K562 (cell line): ENCODE results near the gene SEZ6. TPM values are rescaled to one million over a fixed set of nuclear protein-coding genes. Genes with fewer than 3 reads are reported as not detected.

ENCODE experiments used
- ATAC-seq: fragments of 200-7000 bp; cut with Tn5 transposase; 3 replicates; pipeline ENCODE4 v1.9.1; 2020; ENCODE audit warnings: moderate library complexity
- BruUV-seq: library from RNA; stranded (reverse); fragments of 400-500 nt; replicated peaks from 2 replicates; lab custom pipeline; 2021; lab: Mats Ljungman, UMichigan
- CTCF ChIA-PET: fragments of 300-600 bp; formaldehyde crosslinking; extraction: SDS; loops from one replicate; lab custom pipeline; 2021; ENCODE audit warnings: low intra/inter-chr PET ratio; lab: Yijun Ruan, JAX
- POLR2A ChIA-PET: fragments of 300-600, 350-650 bp; sonication (Branson Sonifier 250); formaldehyde crosslinking; extraction: SDS; loops from one replicate; lab custom pipeline; 2021; ENCODE audit warnings: antibody characterized with exemption, inconsistent platforms; lab: Yijun Ruan, JAX
- DNase-seq, 4 experiments: peaks; one replicate each; pipeline versions ENCODE4 v3.0.0 to v3.0.0-alpha.2; 2011 to 2018; ENCODE audit warnings: low spot score in 3 of 4, mixed read lengths in 3 of 4; ENCODE audit errors: extremely low read depth in 1 of 4
- FAIRE-seq: peaks from 2 replicates; lab custom pipeline; 2011; peaks lifted over from hg19 to GRCh38; lab: Jason Lieb, UNC
- H2AFZ ChIP-seq: 2 replicates; pipeline ENCODE4 v1.6.0; 2011; ENCODE audit warnings: low read depth, low read length, control low read depth, inconsistent platforms
- H3K27ac ChIP-seq: fragments of 200-600 bp; 3 replicates; pipeline ENCODE4 v1.8.0; 2011; ENCODE audit warnings: low read depth, mild to moderate bottlenecking, control low read depth, inconsistent platforms, low read length, moderate library complexity, mixed read lengths; ENCODE audit errors: extremely low read depth
- H3K27me3 ChIP-seq, 2 experiments: fragments of 300-600 bp in 1 of 2; 2 replicates in 1 of 2; 3 replicates in 1 of 2; pipeline versions ENCODE4 v1.6.0 to v1.8.0; 2011; ENCODE audit warnings: inconsistent platforms in 2 of 2, low read length in 2 of 2, mild to moderate bottlenecking in 1 of 2, mixed read lengths in 1 of 2, moderate library complexity in 1 of 2; ENCODE audit not compliant: control insufficient read depth in 2 of 2, insufficient read depth in 2 of 2
- H3K36me3 ChIP-seq: fragments of 300-600 bp; 3 replicates; pipeline ENCODE4 v1.8.0; 2011; ENCODE audit warnings: mild to moderate bottlenecking, low read length, inconsistent platforms; ENCODE audit not compliant: control insufficient read depth, insufficient read depth
- H3K4me1 ChIP-seq, 2 experiments: fragments of 200-600 bp in 1 of 2; replicated peaks in 1 of 2; 2 replicates in 1 of 2; 3 replicates in 1 of 2; pipeline versions ENCODE4 v1.5.1 to v1.8.0; 2011; ENCODE audit warnings: inconsistent platforms in 2 of 2, low read length in 2 of 2, mild to moderate bottlenecking in 1 of 2, mixed read lengths in 1 of 2, moderate library complexity in 1 of 2; ENCODE audit not compliant: control insufficient read depth in 2 of 2, insufficient read depth in 2 of 2
- H3K4me2 ChIP-seq: 2 replicates; pipeline ENCODE4 v1.6.1; 2011; ENCODE audit warnings: low read length, control low read depth, inconsistent platforms, mixed read lengths; ENCODE audit not compliant: insufficient read depth
- H3K4me3 ChIP-seq: fragments of 200-600 bp; sonication (generic), shearing (Covaris generic); 2 replicates; pipeline ENCODE4 v1.5.1; 2016; ENCODE audit warnings: control low read depth, inconsistent platforms
- H3K79me2 ChIP-seq: fragments of 200-600 bp; 3 replicates; pipeline ENCODE4 v1.8.0; 2011; ENCODE audit warnings: low read length, inconsistent platforms; ENCODE audit not compliant: control insufficient read depth, insufficient read depth
- H3K9ac ChIP-seq, 2 experiments: 2 replicates each; pipeline versions ENCODE4 v1.6.0 to v1.6.1; 2011; ENCODE audit warnings: low read depth in 2 of 2, low read length in 2 of 2, control low read depth in 1 of 2, inconsistent platforms in 1 of 2, mild to moderate bottlenecking in 1 of 2, mixed read lengths in 1 of 2; ENCODE audit not compliant: insufficient read depth in 1 of 2
- H3K9me1 ChIP-seq: one replicate; pipeline ENCODE4 v1.6.0; 2011; ENCODE audit warnings: inconsistent platforms, mild to moderate bottlenecking, low read length, moderate library complexity; ENCODE audit not compliant: control insufficient read depth, insufficient read depth
- H3K9me3 ChIP-seq: replicated peaks from 2 replicates; pipeline ENCODE4 v1.5.1; 2011; ENCODE audit warnings: low read depth, low read length, inconsistent platforms; ENCODE audit not compliant: control insufficient read depth, insufficient read depth
- H4K20me1 ChIP-seq: replicated peaks from 2 replicates; pipeline ENCODE4 v1.6.1; 2011; ENCODE audit warnings: low read length, inconsistent platforms, mixed read lengths; ENCODE audit not compliant: control insufficient read depth, insufficient read depth
- ERF ChIP-seq: fragments of 450-650 bp; formaldehyde crosslinking; IDR thresholded peaks from 2 replicates; pipeline ENCODE4 v1.4.0; 2020; ENCODE audit warnings: mild to moderate bottlenecking, mixed read lengths
- NFIC ChIP-seq: fragments of 450-650 bp; IDR thresholded peaks from 2 replicates; pipeline ENCODE4 v1.6.1; 2017; ENCODE audit warnings: mild to moderate bottlenecking, inconsistent platforms
- NUFIP1 ChIP-seq: fragments of 450-650 bp; IDR thresholded peaks from 2 replicates; pipeline ENCODE4 v1.6.1; 2018; ENCODE audit not compliant: partially characterized antibody
- POLR2G ChIP-seq: fragments of 200-400 bp; formaldehyde crosslinking; IDR thresholded peaks from 2 replicates; pipeline ENCODE4 v1.6.1; 2017; ENCODE audit warnings: low read depth, mild to moderate bottlenecking, antibody characterized with exemption, low read length, moderate library complexity
- WGBS: fragments of 100-300 bp; shearing (Covaris generic); methylation state at CpG from one replicate; pipeline ENCODE4 v1.1.6; 2016; ENCODE audit warnings: low coverage, mixed read lengths; ENCODE audit not compliant: insufficient coverage; ENCODE audit errors: missing lambda C conversion rate; 5-methylcytosine and 5-hydroxymethylcytosine counted together
- in situ Hi-C: fragments of 300-500 bp; cut with MboI; formaldehyde crosslinking; loops from 4 replicates; pipeline ENCODE4 v1.15.0; 2018; ENCODE audit warnings: inconsistent platforms, mixed read lengths
- intact Hi-C: fragments of 100-400 bp; cut with micrococcal nuclease; formaldehyde crosslinking; loops from 2 replicates; pipeline ENCODE4 v1.14.2; 2022
- polyA plus RNA-seq, 8 experiments: library from polyadenylated mRNA; depleted of rRNA in 4 of 8; stranded (reverse) in 5 of 8; unstranded in 3 of 8; fragments of >200 nt; fragmentation: Nextera tagmentation in 2 of 8; fragmentation: Illumina TruSeq in 1 of 8; extraction: Ambion mirVana in 2 of 8; extraction: Trizol in 1 of 8; gene quantifications; 2 replicates each; pipeline versions ENCODE4 v1.2.1 to v1.2.3, GENCODE V29; 2011 to 2014; ENCODE audit warnings: inconsistent platforms in 1 of 8, missing spikeins in 1 of 8
- total RNA-seq, 7 experiments: library from RNA; depleted of rRNA in 6 of 7; stranded (reverse); fragments of >200 nt in 6 of 7; fragmentation: Illumina TruSeq in 2 of 7; extraction: Trizol in 2 of 7; gene quantifications; 2 replicates each; pipeline versions ENCODE4 v1.2.1 to v1.2.3, GENCODE V29; 2011 to 2021; ENCODE audit warnings: low replicate concordance in 1 of 7
- TF ChIP-seq, protein P1 (sequence below): sonication (generic); formaldehyde crosslinking; IDR thresholded peaks from 2 replicates; pipeline ENCODE4 v1.8.1; 2023; ENCODE audit warnings: mild to moderate bottlenecking, missing genetic modification reagents

SEZ6 gene
- total and polyA plus RNA-seq, 9 of the 15 experiments (the other 6 are each of a cell fraction or from before 2014, with no cell fraction given) = not detected

GRCh38 chr17:28906276-28906675, 99.6 kb downstream of the SEZ6 start:
- peaks cover 62% of the 10 kb centered on the region for H3K36me3 ChIP-seq
- in situ Hi-C loops = no loop called here

More at GRCh38 chr17:28906276-28906675, 99.6 kb downstream of the SEZ6 start:
- Histone ChIP-seq H3K9me1 (no peaks in the 10 kb centered on the region), H3K79me2 (peaks cover 20% of the 10 kb centered on the region), H3K9me3 (no peaks in the 10 kb centered on the region), H3K4me1 (peaks cover 62 to 66% of the 10 kb centered on the region in 2 experiments), H3K4me3 (no peak overlapping the region), H3K4me2 (peak overlapping the region; percentile 71; the same call in 1 of the 2 replicates), H4K20me1 (0 out of 2 replicates have a peak, but pooled peaks cover 6% of the 10 kb centered on the region), H3K27me3 (no peaks in the 10 kb centered on the region), H3K27ac (no peak overlapping the region), H3K9ac (peak overlapping the region in 1 of 2 experiments; percentile 67; a peak in 2 of 4 replicates), H2AFZ (no peak overlapping the region)
- FAIRE-seq (no peak), ATAC-seq (no peak), DNase-seq (peak in 1 of 4 experiments; percentile 26)
- intact Hi-C loops = loop anchor here (10.0 kb wide), 1 partner anchor 311 kb away; the partner anchor contains the start of gene SPAG5
- TF ChIP-seq, protein P1, sequence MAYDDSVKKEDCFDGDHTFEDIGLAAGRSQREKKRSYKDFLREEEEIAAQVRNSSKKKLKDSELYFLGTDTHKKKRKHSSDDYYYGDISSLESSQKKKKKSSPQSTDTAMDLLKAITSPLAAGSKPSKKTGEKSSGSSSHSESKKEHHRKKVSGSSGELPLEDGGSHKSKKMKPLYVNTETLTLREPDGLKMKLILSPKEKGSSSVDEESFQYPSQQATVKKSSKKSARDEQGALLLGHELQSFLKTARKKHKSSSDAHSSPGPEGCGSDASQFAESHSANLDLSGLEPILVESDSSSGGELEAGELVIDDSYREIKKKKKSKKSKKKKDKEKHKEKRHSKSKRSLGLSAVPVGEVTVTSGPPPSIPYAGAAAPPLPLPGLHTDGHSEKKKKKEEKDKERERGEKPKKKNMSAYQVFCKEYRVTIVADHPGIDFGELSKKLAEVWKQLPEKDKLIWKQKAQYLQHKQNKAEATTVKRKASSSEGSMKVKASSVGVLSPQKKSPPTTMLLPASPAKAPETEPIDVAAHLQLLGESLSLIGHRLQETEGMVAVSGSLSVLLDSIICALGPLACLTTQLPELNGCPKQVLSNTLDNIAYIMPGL (CRISPR knock-in tag) = 0 out of 2 replicates have a peak, but pooled peaks have one; percentile 22
- TF ChIP-seq ERF (no peak), POLR2G (peak; percentile 64), NFIC (peak; percentile 48; the same call in 1 of the 2 replicates), NUFIP1 (no peak)
- POLR2A ChIA-PET = interaction anchor here (0.6 to 1.5 kb wide), 3 partner anchors 8 to 349 kb away, joined by 3 to 7 read pairs (median 3); partner anchors contain the start of gene FLOT2
- WGBS = 81% methylated on average over 9 of the region's 9 CpGs
- BruUV-seq = no TSS peak
- CTCF ChIA-PET = no interaction called here

Other genes starting within 250 kb of the SEZ6 start
Only the 7 nearest of the 8 such genes appear.
- 7.4 and 14.0 TPM in 2 replicates for gene FAM222B, start 163.2 kb downstream of the SEZ6 start, total RNA-seq (2014; rRNA removed)
- gene FAM222B, start 163.2 kb downstream of the SEZ6 start, total RNA-seq (2014; rRNA removed; fragmentation: Illumina TruSeq; extraction: Trizol) = 7.5 and 8.5 TPM in 2 replicates
- 8.5 TPM in 2 replicates for gene FAM222B, start 163.2 kb downstream of the SEZ6 start, total RNA-seq (2015; rRNA removed; fragmentation: Illumina TruSeq; extraction: Trizol)
- 31.1 and 32.9 TPM in 2 replicates for gene FAM222B, start 163.2 kb downstream of the SEZ6 start, total RNA-seq (2021)
- gene FAM222B, start 163.2 kb downstream of the SEZ6 start, polyA plus RNA-seq (2011; rRNA removed) = 7.3 and 8.3 TPM in 2 replicates
- 34.5 and 34.6 TPM in 2 replicates for gene FAM222B, start 163.2 kb downstream of the SEZ6 start, polyA plus RNA-seq (2014; fragmentation: Illumina TruSeq; extraction: Trizol)
- 1 to 10 TPM; 4.0 to 6.7 TPM for gene FAM222B, start 163.2 kb downstream of the SEZ6 start, polyA plus RNA-seq (2014; fragmentation: Nextera tagmentation; extraction: Ambion mirVana)
- gene FAM222B, start 163.2 kb downstream of the SEZ6 start, polyA plus RNA-seq (2014; rRNA removed) = 10.9 TPM in 2 replicates
- 65.2 and 82.2 TPM in 2 replicates for gene ERAL1, start 151.0 kb downstream of the SEZ6 start, total RNA-seq (2014; rRNA removed)
- gene ERAL1, start 151.0 kb downstream of the SEZ6 start, total RNA-seq (2014; rRNA removed; fragmentation: Illumina TruSeq; extraction: Trizol) = 35.9 and 37.5 TPM in 2 replicates
- gene ERAL1, start 151.0 kb downstream of the SEZ6 start, total RNA-seq (2015; rRNA removed; fragmentation: Illumina TruSeq; extraction: Trizol) = 42.2 and 44.8 TPM in 2 replicates
- gene ERAL1, start 151.0 kb downstream of the SEZ6 start, total RNA-seq (2021) = 97.5 and 98.3 TPM in 2 replicates
- 123 and 132 TPM in 2 replicates for gene ERAL1, start 151.0 kb downstream of the SEZ6 start, polyA plus RNA-seq (2011; rRNA removed)
- 143 and 149 TPM in 2 replicates for gene ERAL1, start 151.0 kb downstream of the SEZ6 start, polyA plus RNA-seq (2014; fragmentation: Illumina TruSeq; extraction: Trizol)
- 100 to 1,000 TPM; 306 to 351 TPM for gene ERAL1, start 151.0 kb downstream of the SEZ6 start, polyA plus RNA-seq (2014; fragmentation: Nextera tagmentation; extraction: Ambion mirVana)
- gene ERAL1, start 151.0 kb downstream of the SEZ6 start, polyA plus RNA-seq (2014; rRNA removed) = 106 and 135 TPM in 2 replicates
- 41.7 and 47.7 TPM in 2 replicates for gene FLOT2, start 108.3 kb downstream of the SEZ6 start, total RNA-seq (2014; rRNA removed)
- gene FLOT2, start 108.3 kb downstream of the SEZ6 start, total RNA-seq (2014; rRNA removed; fragmentation: Illumina TruSeq; extraction: Trizol) = 22.8 and 28.5 TPM in 2 replicates
- 38.1 and 40.6 TPM in 2 replicates for gene FLOT2, start 108.3 kb downstream of the SEZ6 start, total RNA-seq (2015; rRNA removed; fragmentation: Illumina TruSeq; extraction: Trizol)
- 138 and 143 TPM in 2 replicates for gene FLOT2, start 108.3 kb downstream of the SEZ6 start, total RNA-seq (2021)
- 90.8 and 99.7 TPM in 2 replicates for gene FLOT2, start 108.3 kb downstream of the SEZ6 start, polyA plus RNA-seq (2011; rRNA removed)
- gene FLOT2, start 108.3 kb downstream of the SEZ6 start, polyA plus RNA-seq (2014; fragmentation: Illumina TruSeq; extraction: Trizol) = 87.8 and 95.5 TPM in 2 replicates
- gene FLOT2, start 108.3 kb downstream of the SEZ6 start, polyA plus RNA-seq (2014; fragmentation: Nextera tagmentation; extraction: Ambion mirVana) = 10 to 100 TPM; 17.5 to 30.1 TPM
- gene FLOT2, start 108.3 kb downstream of the SEZ6 start, polyA plus RNA-seq (2014; rRNA removed) = 72.2 and 72.7 TPM in 2 replicates
- 52.3 and 56.7 TPM in 2 replicates for gene DHRS13, start 103.0 kb downstream of the SEZ6 start, total RNA-seq (2014; rRNA removed)
- 21.5 and 25.2 TPM in 2 replicates for gene DHRS13, start 103.0 kb downstream of the SEZ6 start, total RNA-seq (2014; rRNA removed; fragmentation: Illumina TruSeq; extraction: Trizol)
- gene DHRS13, start 103.0 kb downstream of the SEZ6 start, total RNA-seq (2015; rRNA removed; fragmentation: Illumina TruSeq; extraction: Trizol) = 31.2 and 33.5 TPM in 2 replicates
- gene DHRS13, start 103.0 kb downstream of the SEZ6 start, total RNA-seq (2021) = 39.5 and 42.4 TPM in 2 replicates
- gene DHRS13, start 103.0 kb downstream of the SEZ6 start, polyA plus RNA-seq (2011; rRNA removed) = 26.9 and 36.3 TPM in 2 replicates
- 30.2 and 32.3 TPM in 2 replicates for gene DHRS13, start 103.0 kb downstream of the SEZ6 start, polyA plus RNA-seq (2014; fragmentation: Illumina TruSeq; extraction: Trizol)
- under 1 TPM in 1 of 2 experiments, not detected in 1; 0.32 TPM for gene DHRS13, start 103.0 kb downstream of the SEZ6 start, polyA plus RNA-seq (2014; fragmentation: Nextera tagmentation; extraction: Ambion mirVana)
- gene DHRS13, start 103.0 kb downstream of the SEZ6 start, polyA plus RNA-seq (2014; rRNA removed) = 44.9 and 53.3 TPM in 2 replicates
- 17.7 and 18.7 TPM in 2 replicates for gene PHF12, start 54.5 kb downstream of the SEZ6 start, total RNA-seq (2014; rRNA removed)
- 8.2 and 8.3 TPM in 2 replicates for gene PHF12, start 54.5 kb downstream of the SEZ6 start, total RNA-seq (2014; rRNA removed; fragmentation: Illumina TruSeq; extraction: Trizol)
- gene PHF12, start 54.5 kb downstream of the SEZ6 start, total RNA-seq (2015; rRNA removed; fragmentation: Illumina TruSeq; extraction: Trizol) = 10.4 and 12.0 TPM in 2 replicates
- 24.0 and 31.3 TPM in 2 replicates for gene PHF12, start 54.5 kb downstream of the SEZ6 start, total RNA-seq (2021)
- gene PHF12, start 54.5 kb downstream of the SEZ6 start, polyA plus RNA-seq (2011; rRNA removed) = 13.5 and 27.0 TPM in 2 replicates
- 19.9 and 21.4 TPM in 2 replicates for gene PHF12, start 54.5 kb downstream of the SEZ6 start, polyA plus RNA-seq (2014; fragmentation: Illumina TruSeq; extraction: Trizol)
- 1 to 10 TPM in 1 of 2 experiments, under 1 TPM in 1; 0.82 to 1.1 TPM for gene PHF12, start 54.5 kb downstream of the SEZ6 start, polyA plus RNA-seq (2014; fragmentation: Nextera tagmentation; extraction: Ambion mirVana)
- 21.5 and 21.8 TPM in 2 replicates for gene PHF12, start 54.5 kb downstream of the SEZ6 start, polyA plus RNA-seq (2014; rRNA removed)
- gene PIPOX, start 37.1 kb upstream of the SEZ6 start, total RNA-seq (2014; rRNA removed) = 0.24 and 2.2 TPM in 2 replicates
- 0.35 and 0.62 TPM in 2 replicates for gene PIPOX, start 37.1 kb upstream of the SEZ6 start, total RNA-seq (2014; rRNA removed; fragmentation: Illumina TruSeq; extraction: Trizol)
- 0.38 and 0.72 TPM in 2 replicates for gene PIPOX, start 37.1 kb upstream of the SEZ6 start, total RNA-seq (2015; rRNA removed; fragmentation: Illumina TruSeq; extraction: Trizol)
- gene PIPOX, start 37.1 kb upstream of the SEZ6 start, total RNA-seq (2021) = 0.58 and 0.60 TPM in 2 replicates
- gene PIPOX, start 37.1 kb upstream of the SEZ6 start, polyA plus RNA-seq (2011; rRNA removed) = 0.14 and 0.39 TPM in 2 replicates
- gene PIPOX, start 37.1 kb upstream of the SEZ6 start, polyA plus RNA-seq (2014; fragmentation: Illumina TruSeq; extraction: Trizol) = 0.22 and 0.43 TPM in 2 replicates
- gene PIPOX, start 37.1 kb upstream of the SEZ6 start, polyA plus RNA-seq (2014; fragmentation: Nextera tagmentation; extraction: Ambion mirVana) = not detected
- gene PIPOX, start 37.1 kb upstream of the SEZ6 start, polyA plus RNA-seq (2014; rRNA removed) = 0.15 and 0.23 TPM in 2 replicates
- gene MYO18A, start 174.4 kb upstream of the SEZ6 start, total RNA-seq (2014; rRNA removed) = 41.7 and 42.3 TPM in 2 replicates
- 10.4 and 16.4 TPM in 2 replicates for gene MYO18A, start 174.4 kb upstream of the SEZ6 start, total RNA-seq (2014; rRNA removed; fragmentation: Illumina TruSeq; extraction: Trizol)
- 17.1 and 19.2 TPM in 2 replicates for gene MYO18A, start 174.4 kb upstream of the SEZ6 start, total RNA-seq (2015; rRNA removed; fragmentation: Illumina TruSeq; extraction: Trizol)
- 51.8 and 65.4 TPM in 2 replicates for gene MYO18A, start 174.4 kb upstream of the SEZ6 start, total RNA-seq (2021)
- 8.1 and 10.7 TPM in 2 replicates for gene MYO18A, start 174.4 kb upstream of the SEZ6 start, polyA plus RNA-seq (2011; rRNA removed)
- gene MYO18A, start 174.4 kb upstream of the SEZ6 start, polyA plus RNA-seq (2014; fragmentation: Illumina TruSeq; extraction: Trizol) = 34.4 and 39.1 TPM in 2 replicates
- 1 to 10 TPM; 2.5 TPM for gene MYO18A, start 174.4 kb upstream of the SEZ6 start, polyA plus RNA-seq (2014; fragmentation: Nextera tagmentation; extraction: Ambion mirVana)
- 20.4 and 32.3 TPM in 2 replicates for gene MYO18A, start 174.4 kb upstream of the SEZ6 start, polyA plus RNA-seq (2014; rRNA removed)